Keratinocyte (primary cell): Measurements from ENCODE around the gene CDS2. TPM values are rescaled to one million over a fixed set of nuclear protein-coding genes. Genes with fewer than 3 reads are reported as not detected.

Source experiments
- DNase-seq: peaks from one replicate; pipeline ENCODE4 v3.0.0-alpha.2; 2011; ENCODE audit warnings: low read depth, missing footprints, low spot score
- FAIRE-seq: peaks from 2 replicates; lab custom pipeline; 2011; peaks lifted over from hg19 to GRCh38; lab: Jason Lieb, UNC
- H2AFZ ChIP-seq: 2 replicates; pipeline ENCODE4 v1.6.0; 2012; ENCODE audit warnings: low read length, control low read depth, inconsistent platforms; ENCODE audit not compliant: control insufficient read depth
- H3K27ac ChIP-seq: 2 replicates; pipeline ENCODE4 v1.5.1; 2011; ENCODE audit warnings: low read length; ENCODE audit not compliant: control insufficient read depth, insufficient read depth
- H3K27me3 ChIP-seq: 3 replicates; pipeline ENCODE4 v1.6.0; 2011; ENCODE audit warnings: low read length; ENCODE audit not compliant: control insufficient read depth, insufficient read depth; ENCODE audit errors: extremely low read depth
- H3K36me3 ChIP-seq, 2 experiments: 2 replicates in 1 of 2; 3 replicates in 1 of 2; pipeline ENCODE4 v1.5.1; 2011; ENCODE audit warnings: low read length in 2 of 2, mild to moderate bottlenecking in 1 of 2; ENCODE audit not compliant: control insufficient read depth in 2 of 2, insufficient read depth in 2 of 2; ENCODE audit errors: extremely low read depth in 1 of 2
- H3K4me1 ChIP-seq: 3 replicates; pipeline ENCODE4 v1.5.1; 2011; ENCODE audit warnings: low read length; ENCODE audit not compliant: control insufficient read depth, insufficient read depth; ENCODE audit errors: extremely low read depth
- H3K4me2 ChIP-seq: 3 replicates; pipeline ENCODE4 v1.6.0; 2011; ENCODE audit warnings: low read depth, low read length; ENCODE audit not compliant: control insufficient read depth, insufficient read depth; ENCODE audit errors: extremely low read depth
- H3K4me3 ChIP-seq, 3 experiments: fragments of 200-600 bp in 1 of 3; sonication (generic) in 1 of 3; 2 replicates in 2 of 3; 3 replicates in 1 of 3; pipeline ENCODE4 v1.5.1; 2011 to 2016; ENCODE audit warnings: low read length in 3 of 3, mild to moderate bottlenecking in 3 of 3, control low read depth in 2 of 3, inconsistent platforms in 1 of 3, low read depth in 1 of 3, mixed read lengths in 1 of 3, mixed run types in 1 of 3, moderate library complexity in 1 of 3; ENCODE audit not compliant: control insufficient read depth in 2 of 3, insufficient read depth in 2 of 3; ENCODE audit errors: extremely low read depth in 1 of 3
- H3K79me2 ChIP-seq: 2 replicates; pipeline ENCODE4 v1.6.0; 2012; ENCODE audit warnings: low read length; ENCODE audit not compliant: control insufficient read depth, insufficient read depth
- H3K9ac ChIP-seq: 3 replicates; pipeline ENCODE4 v1.6.0; 2011; ENCODE audit warnings: low read length; ENCODE audit not compliant: control insufficient read depth, insufficient read depth; ENCODE audit errors: extremely low read depth
- H3K9me1 ChIP-seq: 3 replicates; pipeline ENCODE4 v1.6.0; 2011; ENCODE audit warnings: low read length; ENCODE audit not compliant: control insufficient read depth, insufficient read depth; ENCODE audit errors: extremely low read depth
- H3K9me3 ChIP-seq: 2 replicates; pipeline ENCODE4 v1.5.1; 2012; ENCODE audit warnings: low read depth, low read length; ENCODE audit not compliant: control insufficient read depth
- H4K20me1 ChIP-seq: 3 replicates; pipeline ENCODE4 v1.6.0; 2011; ENCODE audit warnings: low read length; ENCODE audit not compliant: control insufficient read depth, insufficient read depth; ENCODE audit errors: extremely low read depth
- EZH2 ChIP-seq: IDR thresholded peaks from one replicate; pipeline ENCODE4 v1.6.1; 2012; ENCODE audit warnings: inconsistent platforms, mild to moderate bottlenecking, low read length, moderate library complexity
- dilution Hi-C: fragments of 300-500 bp; cut with MboI; formaldehyde crosslinking; loops from one replicate; pipeline ENCODE4 v1.7.0; 2020; ENCODE audit warnings: low sequenced_read_pairs; ENCODE audit not compliant: extremely low pct_ligation_motif_present
- polyA minus RNA-seq, 3 experiments: library from RNA; depleted of rRNA, polyadenylated mRNA; stranded (reverse); fragments of >200 nt; gene quantifications; 1 replicate in 1 of 3; 2 replicates in 1 of 3; 3 replicates in 1 of 3; pipeline ENCODE4 v1.2.3, GENCODE V29; 2011
- polyA plus RNA-seq, 5 experiments: library from polyadenylated mRNA; depleted of rRNA in 3 of 5; stranded (reverse) in 3 of 5; stranded (forward) in 1 of 5; unstranded in 1 of 5; fragments of >200 nt; gene quantifications; 1 replicate in 1 of 5; 2 replicates in 3 of 5; 3 replicates in 1 of 5; pipeline versions ENCODE4 v1.2.1 to v1.2.3, GENCODE V29; 2011 to 2012; ENCODE audit warnings: missing spikeins in 2 of 5, low read depth in 1 of 5, low replicate concordance in 1 of 5
- TF ChIP-seq, protein P1 (sequence below), 3 experiments: IDR thresholded peaks in 1 of 3; conservative IDR thresholded peaks in 1 of 3; optimal IDR thresholded peaks in 1 of 3; 2 replicates in 2 of 3; 3 replicates in 1 of 3; pipeline versions ENCODE3 to v1.5.1; 2011; ENCODE audit warnings: low read length in 3 of 3, mild to moderate bottlenecking in 3 of 3, moderate library complexity in 2 of 3, control low read depth in 1 of 3, inconsistent platforms in 1 of 3; ENCODE audit not compliant: insufficient read depth in 2 of 3; ENCODE audit errors: extremely low read depth in 1 of 3

Gene CDS2
- polyA plus RNA-seq (38.9 to 67.1 TPM (median 52.6 TPM) in 3 replicates), polyA minus RNA-seq (74.3 to 79.1 TPM (median 76.6 TPM) in 3 replicates)
- 7.3 TPM for polyA plus RNA-seq (2011; ENCODE audit: low read depth)
- polyA plus RNA-seq (2011; cell fraction: cytosol; rRNA removed), result 23.1 and 51.5 TPM in 2 replicates
- polyA plus RNA-seq (2011; cell fraction: nucleus; rRNA removed), result 47.7 and 53.7 TPM in 2 replicates
- 8.0 and 20.6 TPM in 2 replicates for polyA plus RNA-seq (2012; ENCODE audit: low replicate concordance)
- polyA minus RNA-seq (2011; cell fraction: cytosol; rRNA and poly(A)+ RNA removed), result 18.8 TPM
- polyA minus RNA-seq (2011; cell fraction: nucleus; rRNA and poly(A)+ RNA removed), result 33.1 and 87.6 TPM in 2 replicates

DNA sequence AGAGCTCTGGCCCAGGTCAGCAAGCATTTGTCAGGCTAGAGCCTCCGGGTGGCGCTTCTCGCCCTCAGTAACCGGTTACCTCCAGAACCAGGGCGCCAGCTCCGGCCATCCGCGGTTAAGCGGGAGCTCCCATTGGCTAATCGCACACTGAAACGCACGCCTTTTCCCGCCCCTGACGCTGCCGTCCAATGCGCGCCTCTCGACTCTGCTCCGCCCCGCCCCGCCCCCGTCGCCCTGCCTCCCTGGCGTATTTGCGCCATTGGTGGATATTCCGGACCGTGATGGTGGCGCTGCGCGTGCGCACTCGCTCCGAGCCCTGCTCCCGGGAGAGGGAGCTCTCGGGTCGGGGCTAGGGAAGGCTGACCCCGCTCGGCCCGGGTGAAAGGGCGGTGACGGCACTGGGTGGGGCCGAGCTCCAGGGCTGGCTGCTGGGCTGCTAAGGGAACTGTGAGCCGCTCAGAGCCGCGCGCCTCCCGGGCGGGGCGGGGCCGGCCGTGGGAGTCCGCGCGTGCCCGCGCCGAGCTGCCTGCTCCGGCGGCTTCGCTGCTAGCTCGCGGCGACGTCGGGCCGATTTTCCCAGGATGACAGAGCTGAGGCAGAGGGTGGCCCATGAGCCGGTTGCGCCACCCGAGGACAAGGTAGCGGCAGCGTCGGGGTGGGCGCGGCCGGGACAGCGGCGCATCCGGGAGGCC lies at the start of gene CDS2:
Gene CDS2, plus strand, starts transcription at position 497 of the 692 bp plus-strand sequence. Its CDS starts 85 bp downstream, at position 582.
- peak; percentile 76 for FAIRE-seq
- H3K9me1 ChIP-seq, result no peaks in the 10 kb centered on the region
- no peaks in the 10 kb centered on the region for H3K9me3 ChIP-seq
- peak within 1 kb of the TSS; percentile 83 for H3K9ac ChIP-seq
- no peaks in the 10 kb centered on the region for H3K27me3 ChIP-seq
- peaks cover 8% of the 10 kb centered on the region for H3K4me1 ChIP-seq
- H3K79me2 ChIP-seq, result peaks cover 43% of the 10 kb centered on the region
- H3K36me3 ChIP-seq, result peaks cover 0 to 1% of the 10 kb centered on the region in 2 experiments
- peak within 1 kb of the TSS; percentile 91 for H3K4me2 ChIP-seq
- TF ChIP-seq, protein P1, sequence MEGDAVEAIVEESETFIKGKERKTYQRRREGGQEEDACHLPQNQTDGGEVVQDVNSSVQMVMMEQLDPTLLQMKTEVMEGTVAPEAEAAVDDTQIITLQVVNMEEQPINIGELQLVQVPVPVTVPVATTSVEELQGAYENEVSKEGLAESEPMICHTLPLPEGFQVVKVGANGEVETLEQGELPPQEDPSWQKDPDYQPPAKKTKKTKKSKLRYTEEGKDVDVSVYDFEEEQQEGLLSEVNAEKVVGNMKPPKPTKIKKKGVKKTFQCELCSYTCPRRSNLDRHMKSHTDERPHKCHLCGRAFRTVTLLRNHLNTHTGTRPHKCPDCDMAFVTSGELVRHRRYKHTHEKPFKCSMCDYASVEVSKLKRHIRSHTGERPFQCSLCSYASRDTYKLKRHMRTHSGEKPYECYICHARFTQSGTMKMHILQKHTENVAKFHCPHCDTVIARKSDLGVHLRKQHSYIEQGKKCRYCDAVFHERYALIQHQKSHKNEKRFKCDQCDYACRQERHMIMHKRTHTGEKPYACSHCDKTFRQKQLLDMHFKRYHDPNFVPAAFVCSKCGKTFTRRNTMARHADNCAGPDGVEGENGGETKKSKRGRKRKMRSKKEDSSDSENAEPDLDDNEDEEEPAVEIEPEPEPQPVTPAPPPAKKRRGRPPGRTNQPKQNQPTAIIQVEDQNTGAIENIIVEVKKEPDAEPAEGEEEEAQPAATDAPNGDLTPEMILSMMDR (optimal IDR thresholded peaks at IDR 0.05 in 1 of 3, IDR thresholded peaks at IDR 0.05 in 1 of 3, conservative IDR thresholded peaks at IDR 0.05 in 1 of 3; ENCODE audit: extremely low read depth in 1 of 3, insufficient read depth in 2 of 3, low read length in 3 of 3), result peak; percentile 42 to 82 (median 68)
- TF ChIP-seq EZH2, result no peak
- peak within 1 kb of the TSS; percentile 85 for H2AFZ ChIP-seq
- DNase-seq, result peak; percentile 89
- dilution Hi-C loops, result no loop called here
- peak within 1 kb of the TSS; percentile 70 to 95 (median 91) for H3K4me3 ChIP-seq
- H4K20me1 ChIP-seq, result no peaks in the 10 kb centered on the region
- peak within 1 kb of the TSS; percentile 76 for H3K27ac ChIP-seq

DNA sequence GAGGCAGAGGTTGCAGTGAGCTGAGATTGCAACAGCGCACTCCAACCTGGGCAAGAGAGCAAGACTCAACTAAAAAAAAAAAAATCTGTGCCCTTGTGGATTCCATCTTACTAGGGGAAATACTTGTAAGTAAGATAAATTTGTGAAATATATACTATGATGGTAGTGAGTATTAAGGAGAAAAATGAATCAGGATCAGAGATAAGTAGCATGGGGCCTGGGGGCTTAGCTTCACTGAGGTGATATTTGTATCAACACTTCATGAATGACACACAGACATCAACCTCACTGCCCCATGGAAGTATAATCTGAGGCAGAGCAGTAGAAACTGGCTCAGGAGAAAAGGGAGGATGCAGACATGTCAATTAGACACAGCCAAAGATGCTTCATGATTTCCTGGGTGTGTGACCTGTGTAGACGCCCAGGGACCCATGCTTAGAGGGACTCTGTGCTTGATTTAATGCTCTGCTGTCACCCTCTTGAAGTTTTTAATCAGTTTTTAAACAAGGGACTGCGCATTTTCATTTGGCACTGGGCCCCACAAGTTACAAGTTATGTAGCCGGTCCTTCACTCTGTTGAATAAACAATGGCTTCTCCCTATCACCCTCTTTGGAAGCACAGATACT lies 48.9 kb upstream of the CDS2 start:
- dilution Hi-C loops, result no loop called here
- Histone ChIP-seq H3K4me1 (peaks cover 19% of the 10 kb centered on the region), H3K27ac (peak overlapping the region; percentile 34), H3K9ac (no peak overlapping the region), H3K9me3 (no peaks in the 10 kb centered on the region), H3K4me2 (peak overlapping the region; percentile 92), H3K4me3 (peak overlapping the region in 2 of 3 experiments; percentile 41 to 55), H3K79me2 (no peaks in the 10 kb centered on the region), H3K27me3 (no peaks in the 10 kb centered on the region), H2AFZ (peak overlapping the region; percentile 77), H3K9me1 (no peaks in the 10 kb centered on the region), H4K20me1 (no peaks in the 10 kb centered on the region), H3K36me3 (no peaks in the 10 kb centered on the region)
- DNase-seq (no peak), FAIRE-seq (peak; percentile 67)
- no peak for TF ChIP-seq EZH2
- TF ChIP-seq, protein P1 (optimal IDR thresholded peaks at IDR 0.05 in 1 of 3, IDR thresholded peaks at IDR 0.05 in 1 of 3, conservative IDR thresholded peaks at IDR 0.05 in 1 of 3; ENCODE audit: extremely low read depth in 1 of 3, insufficient read depth in 2 of 3, low read length in 3 of 3), result no peak
